Astrocyte (in vitro differentiated cells and primary cell): Measurements from ENCODE around the gene LY9. TPM values are rescaled to one million over a fixed set of nuclear protein-coding genes. Genes with fewer than 3 reads are reported as not detected.

Experiments
- DNase-seq: peaks from one replicate; pipeline ENCODE4 v3.0.0-alpha.2; 2010; ENCODE audit warnings: low read depth
- FAIRE-seq: peaks from 2 replicates; lab custom pipeline; 2011; peaks lifted over from hg19 to GRCh38; lab: Jason Lieb, UNC
- H2AFZ ChIP-seq: 2 replicates; pipeline ENCODE4 v1.6.0; 2012; ENCODE audit warnings: low read depth, low read length, inconsistent platforms
- H3K27ac ChIP-seq: 2 replicates; pipeline ENCODE4 v1.5.1; 2011; ENCODE audit warnings: low read depth, low read length, inconsistent platforms
- H3K27me3 ChIP-seq: 2 replicates; pipeline ENCODE4 v1.6.0; 2011; ENCODE audit warnings: low read length, inconsistent platforms; ENCODE audit not compliant: insufficient read depth
- H3K36me3 ChIP-seq: 2 replicates; pipeline ENCODE4 v1.5.1; 2011; ENCODE audit warnings: low read length, inconsistent platforms; ENCODE audit not compliant: insufficient read depth
- H3K4me1 ChIP-seq: 2 replicates; pipeline ENCODE4 v1.5.1; 2011; ENCODE audit warnings: low read length, inconsistent platforms; ENCODE audit not compliant: insufficient read depth
- H3K4me2 ChIP-seq: 2 replicates; pipeline ENCODE4 v1.6.0; 2012; ENCODE audit warnings: low read length, inconsistent platforms
- H3K4me3 ChIP-seq: 2 replicates; pipeline ENCODE4 v1.5.1; 2011; ENCODE audit warnings: low read depth, mild to moderate bottlenecking, low read length, inconsistent platforms; ENCODE audit not compliant: insufficient read depth
- H3K79me2 ChIP-seq: 2 replicates; pipeline ENCODE4 v1.6.0; 2012; ENCODE audit warnings: mild to moderate bottlenecking, low read length, inconsistent platforms; ENCODE audit not compliant: insufficient read depth
- H3K9ac ChIP-seq: 2 replicates; pipeline ENCODE4 v1.6.0; 2012; ENCODE audit warnings: mild to moderate bottlenecking, low read length, inconsistent platforms
- H3K9me3 ChIP-seq: 2 replicates; pipeline ENCODE4 v1.5.1; 2012; ENCODE audit warnings: low read depth, mild to moderate bottlenecking, low read length, inconsistent platforms; ENCODE audit not compliant: insufficient read depth
- H4K20me1 ChIP-seq: 2 replicates; pipeline ENCODE4 v1.6.0; 2012; ENCODE audit warnings: low read length, inconsistent platforms; ENCODE audit not compliant: insufficient read depth
- H3K27ac Mint-ChIP-seq: one replicate; pipeline ENCODE4 v1.8.0; 2021; ENCODE audit warnings: mild to moderate bottlenecking, mixed read lengths; ENCODE audit not compliant: unreplicated experiment
- H3K27me3 Mint-ChIP-seq: one replicate; pipeline ENCODE4 v1.8.0; 2021; ENCODE audit warnings: low read depth, mixed read lengths; ENCODE audit not compliant: unreplicated experiment
- H3K36me3 Mint-ChIP-seq: one replicate; pipeline ENCODE4 v1.8.0; 2021; ENCODE audit warnings: low read depth, mixed read lengths; ENCODE audit not compliant: unreplicated experiment
- H3K4me1 Mint-ChIP-seq: one replicate; pipeline ENCODE4 v1.8.0; 2021; ENCODE audit warnings: low read depth, mixed read lengths; ENCODE audit not compliant: unreplicated experiment
- H3K4me3 Mint-ChIP-seq: one replicate; pipeline ENCODE4 v1.8.0; 2021; ENCODE audit warnings: mild to moderate bottlenecking, moderate library complexity, mixed read lengths; ENCODE audit not compliant: unreplicated experiment
- H3K9me3 Mint-ChIP-seq: one replicate; pipeline ENCODE4 v1.8.0; 2021; ENCODE audit warnings: mild to moderate bottlenecking, mixed read lengths; ENCODE audit not compliant: unreplicated experiment
- EZH2 ChIP-seq: IDR thresholded peaks from 2 replicates; pipeline ENCODE4 v1.6.1; 2012; ENCODE audit warnings: mild to moderate bottlenecking, low read length, inconsistent platforms; ENCODE audit not compliant: insufficient read depth
- total RNA-seq: library from RNA; stranded (reverse); gene quantifications from 2 replicates; pipeline ENCODE4 v1.2.1, GENCODE V29; 2021
- TF ChIP-seq, protein P1 (sequence below): IDR thresholded peaks from 2 replicates; pipeline ENCODE4 v1.5.1; 2011; ENCODE audit warnings: low read depth, mild to moderate bottlenecking, inconsistent platforms, low read length, moderate library complexity; ENCODE audit not compliant: insufficient read depth

The LY9 gene
- total RNA-seq, 1 donor from 2014 or later = not detected

GRCh38 chr1:160858507-160858906, 62.5 kb downstream of the LY9 start:
- Mint-ChIP-seq H3K9me3 (no peaks in the 10 kb centered on the region), H3K4me3 (no peak overlapping the region), H3K36me3 (no peaks in the 10 kb centered on the region), H3K4me1 (no peaks in the 10 kb centered on the region), H3K27me3 (peaks cover 14% of the 10 kb centered on the region), H3K27ac (no peak overlapping the region)
- FAIRE-seq (no peak), DNase-seq (no peak)
- H3K79me2 ChIP-seq = no peaks in the 10 kb centered on the region
- no peaks in the 10 kb centered on the region for H4K20me1 ChIP-seq
- no peak overlapping the region for H3K9ac ChIP-seq
- no peaks in the 10 kb centered on the region for H3K36me3 ChIP-seq
- H3K27ac ChIP-seq = no peak overlapping the region
- TF ChIP-seq EZH2 = no peak
- TF ChIP-seq, protein P1, sequence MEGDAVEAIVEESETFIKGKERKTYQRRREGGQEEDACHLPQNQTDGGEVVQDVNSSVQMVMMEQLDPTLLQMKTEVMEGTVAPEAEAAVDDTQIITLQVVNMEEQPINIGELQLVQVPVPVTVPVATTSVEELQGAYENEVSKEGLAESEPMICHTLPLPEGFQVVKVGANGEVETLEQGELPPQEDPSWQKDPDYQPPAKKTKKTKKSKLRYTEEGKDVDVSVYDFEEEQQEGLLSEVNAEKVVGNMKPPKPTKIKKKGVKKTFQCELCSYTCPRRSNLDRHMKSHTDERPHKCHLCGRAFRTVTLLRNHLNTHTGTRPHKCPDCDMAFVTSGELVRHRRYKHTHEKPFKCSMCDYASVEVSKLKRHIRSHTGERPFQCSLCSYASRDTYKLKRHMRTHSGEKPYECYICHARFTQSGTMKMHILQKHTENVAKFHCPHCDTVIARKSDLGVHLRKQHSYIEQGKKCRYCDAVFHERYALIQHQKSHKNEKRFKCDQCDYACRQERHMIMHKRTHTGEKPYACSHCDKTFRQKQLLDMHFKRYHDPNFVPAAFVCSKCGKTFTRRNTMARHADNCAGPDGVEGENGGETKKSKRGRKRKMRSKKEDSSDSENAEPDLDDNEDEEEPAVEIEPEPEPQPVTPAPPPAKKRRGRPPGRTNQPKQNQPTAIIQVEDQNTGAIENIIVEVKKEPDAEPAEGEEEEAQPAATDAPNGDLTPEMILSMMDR = no peak
- no peaks in the 10 kb centered on the region for H3K9me3 ChIP-seq
- H3K27me3 ChIP-seq = no peaks in the 10 kb centered on the region
- H3K4me3 ChIP-seq = no peak overlapping the region
- no peak overlapping the region for H3K4me2 ChIP-seq
- no peaks in the 10 kb centered on the region for H3K4me1 ChIP-seq
- no peak overlapping the region for H2AFZ ChIP-seq

GRCh38 chr1:160859166-160859565, 63.2 kb downstream of the LY9 start:
- Histone ChIP-seq H3K4me3 (no peak overlapping the region), H3K9ac (no peak overlapping the region), H3K27me3 (no peaks in the 10 kb centered on the region), H3K27ac (no peak overlapping the region), H3K4me1 (no peaks in the 10 kb centered on the region), H3K79me2 (no peaks in the 10 kb centered on the region), H3K36me3 (no peaks in the 10 kb centered on the region), H2AFZ (no peak overlapping the region), H3K4me2 (no peak overlapping the region), H3K9me3 (no peaks in the 10 kb centered on the region), H4K20me1 (no peaks in the 10 kb centered on the region)
- no peak for TF ChIP-seq EZH2
- TF ChIP-seq, protein P1 = no peak
- H3K4me1 Mint-ChIP-seq = no peaks in the 10 kb centered on the region
- peaks cover 12% of the 10 kb centered on the region for H3K27me3 Mint-ChIP-seq
- FAIRE-seq = no peak
- no peaks in the 10 kb centered on the region for H3K9me3 Mint-ChIP-seq
- no peak for DNase-seq
- no peaks in the 10 kb centered on the region for H3K36me3 Mint-ChIP-seq
- no peak overlapping the region for H3K4me3 Mint-ChIP-seq
- no peak overlapping the region for H3K27ac Mint-ChIP-seq

DNA sequence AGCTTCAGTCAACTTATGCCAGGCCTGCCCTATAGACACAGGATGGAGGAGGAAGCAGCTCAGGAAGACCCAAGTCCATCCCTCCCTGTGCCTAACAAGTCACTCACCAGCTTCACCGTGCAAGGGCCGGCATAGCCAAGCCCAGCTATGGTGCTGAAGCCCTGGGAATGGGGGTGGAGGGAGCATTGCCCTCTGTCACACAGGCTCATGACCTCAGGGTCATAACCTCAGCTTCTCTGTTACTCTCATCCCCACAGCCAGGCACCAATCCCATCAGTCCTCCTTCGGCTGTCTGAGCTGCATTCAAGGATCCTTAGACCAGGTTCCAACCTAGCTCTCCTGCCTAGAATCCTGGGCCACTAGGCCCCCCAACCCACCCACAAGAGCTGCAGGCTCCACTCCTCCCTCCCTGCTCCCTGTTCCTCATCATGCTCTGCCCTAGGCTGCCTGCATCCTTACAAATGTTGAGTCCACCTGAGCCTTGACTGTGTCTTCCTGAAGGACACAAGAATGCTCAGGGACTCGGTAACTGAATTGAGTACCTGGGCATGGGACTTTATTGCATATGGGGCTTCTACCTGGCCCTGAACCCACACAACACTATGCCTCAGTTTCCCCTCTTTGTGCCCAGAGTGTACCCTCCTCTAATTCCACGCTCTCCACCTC, 65.0 kb downstream of the LY9 start:
- Histone ChIP-seq H3K36me3 (no peaks in the 10 kb centered on the region), H4K20me1 (no peaks in the 10 kb centered on the region), H2AFZ (no peak overlapping the region), H3K9me3 (no peaks in the 10 kb centered on the region), H3K27ac (no peak overlapping the region), H3K4me1 (no peaks in the 10 kb centered on the region), H3K9ac (no peak overlapping the region), H3K4me2 (no peak overlapping the region), H3K27me3 (no peaks in the 10 kb centered on the region), H3K4me3 (no peak overlapping the region), H3K79me2 (no peaks in the 10 kb centered on the region)
- H3K9me3 Mint-ChIP-seq = no peaks in the 10 kb centered on the region
- H3K4me3 Mint-ChIP-seq = no peak overlapping the region
- H3K4me1 Mint-ChIP-seq = no peaks in the 10 kb centered on the region
- DNase-seq (no peak), FAIRE-seq (no peak)
- H3K36me3 Mint-ChIP-seq = no peaks in the 10 kb centered on the region
- TF ChIP-seq, protein P1 = no peak
- TF ChIP-seq EZH2 = no peak
- H3K27ac Mint-ChIP-seq = peak overlapping the region; percentile 47
- H3K27me3 Mint-ChIP-seq = peaks cover 12% of the 10 kb centered on the region
